Stimulated activated CD8-positive, alpha-beta memory T cell treated with anti-CD3 and anti-CD28 coated beads, Interleukin-15, amount 100 ng/mL, for 4 hours (primary cell): ENCODE measurements around the gene DGKB.

Source experiments
- DNase-seq, 2 donors: peaks; one replicate each; pipeline ENCODE4 v3.0.0-alpha.2; 2020; ENCODE audit warnings: low read depth in 2 of 2

Gene DGKB

GRCh38 chr7:14209896-14210484 is 692.6 kb downstream of the DGKB start:
- no peak for DNase-seq

- DNase-seq = no peak
These were observed 694.8 kb downstream of the DGKB start for GRCh38 chr7:14207711-14208110.

GRCh38 chr7:14207138-14207537 is 695.4 kb downstream of the DGKB start:
- no peak for DNase-seq

- no peak for DNase-seq
These were observed 696.4 kb downstream of the DGKB start for GRCh38 chr7:14206121-14206520.

GRCh38 chr7:14201353-14201752 is 701.2 kb downstream of the DGKB start:
- DNase-seq = no peak

GRCh38 chr7:14199336-14199735 is 703.2 kb downstream of the DGKB start:
- DNase-seq = no peak

GRCh38 chr7:14197280-14197679 is 705.3 kb downstream of the DGKB start:
- DNase-seq = no peak

GRCh38 chr7:14196555-14196954 is 706.0 kb downstream of the DGKB start:
- no peak for DNase-seq

- no peak for DNase-seq
These were observed 706.7 kb downstream of the DGKB start for GRCh38 chr7:14195871-14196270.

- no peak for DNase-seq
These were observed 707.5 kb downstream of the DGKB start for GRCh38 chr7:14195079-14195478.

- no peak for DNase-seq
These were observed 710.9 kb downstream of the DGKB start for GRCh38 chr7:14191686-14192098.

GRCh38 chr7:14184292-14184864 is 718.2 kb downstream of the DGKB start:
- no peak for DNase-seq

GRCh38 chr7:14179781-14180180 is 722.8 kb downstream of the DGKB start:
- DNase-seq = no peak

GRCh38 chr7:14177876-14178275 is 724.7 kb downstream of the DGKB start:
- no peak for DNase-seq

GRCh38 chr7:14170872-14171271 is 731.7 kb downstream of the DGKB start:
- no peak for DNase-seq

- DNase-seq = no peak
These were observed 744.4 kb downstream of the DGKB start for GRCh38 chr7:14158111-14158510.

GRCh38 chr7:14156436-14156835 is 746.1 kb downstream of the DGKB start:
- DNase-seq = no peak

GRCh38 chr7:14148974-14149373 is 753.6 kb downstream of the DGKB start:
- DNase-seq = no peak

- no peak for DNase-seq
These were observed 755.0 kb downstream of the DGKB start for GRCh38 chr7:14147532-14147931.

- DNase-seq = no peak
These were observed 758.0 kb downstream of the DGKB start for GRCh38 chr7:14144538-14144937.

GRCh38 chr7:14144109-14144508 is 758.4 kb downstream of the DGKB start:
- no peak for DNase-seq

- DNase-seq = no peak
These were observed 764.9 kb downstream of the DGKB start for GRCh38 chr7:14137676-14138075.

GRCh38 chr7:14133752-14134151 is 768.8 kb downstream of the DGKB start:
- no peak for DNase-seq

- DNase-seq = no peak
These were observed 776.6 kb downstream of the DGKB start for GRCh38 chr7:14125998-14126397.
